Epithelial cell of esophagus (primary cell): ENCODE data around the gene LRRK1.

Experiments used
- DNase-seq: peaks from one replicate; pipeline ENCODE4 v3.0.0; 2010; ENCODE audit warnings: low read depth
- H3K4me3 ChIP-seq: 2 replicates; pipeline ENCODE4 v1.5.1; 2011; ENCODE audit warnings: mild to moderate bottlenecking, low read length, control low read depth
- CTCF ChIP-seq: IDR thresholded peaks from 2 replicates; pipeline ENCODE4 v1.5.1; 2011; ENCODE audit warnings: low read depth, mild to moderate bottlenecking, low read length, control low read depth, inconsistent platforms; ENCODE audit not compliant: insufficient read depth; ENCODE audit errors: missing control alignments

Gene LRRK1

GRCh38 chr15:101045236-101045646 lies 126.1 kb downstream of the LRRK1 start:
- DNase-seq: no peak
- H3K4me3 ChIP-seq: no peak overlapping the region
- no peak for TF ChIP-seq CTCF

GRCh38 chr15:101045835-101046691 lies 126.9 kb downstream of the LRRK1 start:
- no peak for TF ChIP-seq CTCF
- no peak overlapping the region for H3K4me3 ChIP-seq
- DNase-seq: no peak

- H3K4me3 ChIP-seq: no peak overlapping the region
- TF ChIP-seq CTCF: no peak
- DNase-seq: no peak
Observed at GRCh38 chr15:101046826-101047225, 127.7 kb downstream of the LRRK1 start.

GRCh38 chr15:101047301-101047781 lies 128.2 kb downstream of the LRRK1 start:
- TF ChIP-seq CTCF: no peak
- no peak overlapping the region for H3K4me3 ChIP-seq
- no peak for DNase-seq

- H3K4me3 ChIP-seq: no peak overlapping the region
- no peak for TF ChIP-seq CTCF
- no peak for DNase-seq
Observed at GRCh38 chr15:101048176-101048575, 129.0 kb downstream of the LRRK1 start.

GRCh38 chr15:101048581-101049030 lies 129.4 kb downstream of the LRRK1 start:
- H3K4me3 ChIP-seq: no peak overlapping the region
- DNase-seq: no peak
- TF ChIP-seq CTCF: no peak
